ENCODE measurements around the gene SLC17A4.
"Not testable (repeated sequence)": the region's sequence is repeated elsewhere in the genome, so short reads cannot be mapped to it uniquely, and the experiment has no call there.

Gene SLC17A4

GRCh38 chr6:25735261-25735660 lies 19.3 kb upstream of the SLC17A4 start:
- H3K4me3 ChIP-seq (ENCODE audit: low read depth, low read length) = no peak overlapping the region
- no peak for TF ChIP-seq CTCF (IDR thresholded peaks at IDR 0.05; ENCODE audit: insufficient read depth, low read depth, low read length, missing control alignments)
- no peak for DNase-seq (ENCODE audit: low read depth)

DNA sequence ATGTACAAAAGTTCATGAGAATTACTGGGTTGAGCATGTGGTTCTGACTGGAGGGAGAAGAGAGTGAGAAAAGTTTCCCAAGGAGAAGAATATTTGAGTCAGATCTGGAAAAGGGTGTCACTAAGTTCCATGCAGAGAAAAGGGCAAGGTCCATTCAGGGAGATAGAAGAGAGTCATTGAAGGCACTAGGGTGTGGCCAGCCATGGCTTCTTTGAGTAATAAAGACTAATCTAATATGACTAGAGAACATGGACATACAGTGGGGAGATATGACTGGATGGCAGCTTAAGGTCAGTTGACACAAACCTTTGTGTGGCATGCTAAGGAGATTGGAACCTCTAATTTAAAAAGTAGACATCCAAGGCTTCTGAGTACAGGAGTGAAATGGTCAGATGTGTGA lies 10.7 kb upstream of the SLC17A4 start:
- H3K4me3 ChIP-seq (ENCODE audit: low read depth, low read length) = no peak overlapping the region
- no peak for TF ChIP-seq CTCF (IDR thresholded peaks at IDR 0.05; ENCODE audit: insufficient read depth, low read depth, low read length, missing control alignments)
- peak; percentile 9 for DNase-seq (ENCODE audit: low read depth)

- TF ChIP-seq CTCF (IDR thresholded peaks at IDR 0.05; ENCODE audit: insufficient read depth, low read depth, low read length, missing control alignments) = no peak
- DNase-seq (ENCODE audit: low read depth) = no peak
- H3K4me3 ChIP-seq (ENCODE audit: low read depth, low read length) = no peak overlapping the region
These were observed 8.7 kb upstream of the SLC17A4 start for GRCh38 chr6:25745836-25746235.

DNA sequence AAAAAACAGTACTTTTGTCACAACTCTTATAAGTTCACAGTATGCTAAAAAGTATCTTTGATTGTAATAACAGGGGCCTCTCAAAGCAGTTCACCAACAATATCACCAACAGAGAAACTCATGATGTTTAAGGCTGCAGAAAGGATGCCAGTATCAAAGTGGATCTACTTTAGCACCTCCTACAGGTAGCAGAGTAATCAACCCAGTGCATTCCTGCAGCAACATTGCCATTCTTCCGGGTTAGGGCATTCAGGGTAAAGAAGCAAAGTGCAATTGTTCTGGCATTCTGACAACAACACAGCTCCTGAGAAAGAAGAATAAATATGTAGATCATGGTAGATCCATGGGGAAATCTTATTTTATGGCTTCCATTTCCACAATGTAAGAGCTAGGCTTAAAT lies 7.6 kb upstream of the SLC17A4 start:
- TF ChIP-seq CTCF (IDR thresholded peaks at IDR 0.05; ENCODE audit: insufficient read depth, low read depth, low read length, missing control alignments) = no peak
- DNase-seq (ENCODE audit: low read depth) = no peak

GRCh38 chr6:25747477-25747876 lies 7.1 kb upstream of the SLC17A4 start:
- no peak for TF ChIP-seq CTCF (IDR thresholded peaks at IDR 0.05; ENCODE audit: insufficient read depth, low read depth, low read length, missing control alignments)
- H3K4me3 ChIP-seq (ENCODE audit: low read depth, low read length) = no peak overlapping the region
- DNase-seq (ENCODE audit: low read depth) = no peak

More for the DNA sequence above, 7.6 kb upstream of the SLC17A4 start:
- no peak overlapping the region for H3K4me3 ChIP-seq (ENCODE audit: low read depth, low read length)

DNA sequence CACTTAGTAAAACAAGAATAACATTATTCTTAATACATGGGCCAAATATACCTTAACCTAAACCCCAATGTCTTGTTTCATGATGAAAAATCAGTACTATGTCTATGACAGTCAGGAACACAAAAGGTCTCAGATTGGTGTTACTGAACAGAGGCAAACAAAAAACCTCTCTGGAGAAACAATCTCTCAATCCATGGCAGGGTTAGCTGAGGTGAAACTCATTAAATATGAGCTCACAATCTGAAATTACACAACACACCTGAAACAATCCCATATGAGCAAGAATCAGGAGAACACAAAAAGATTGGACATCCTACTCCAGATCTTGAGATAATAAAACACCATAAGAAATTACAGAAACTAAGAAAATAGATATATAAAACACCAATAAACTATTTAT lies 6.5 kb upstream of the SLC17A4 start:
- no peak overlapping the region for H3K4me3 ChIP-seq (ENCODE audit: low read depth, low read length)
- no peak for DNase-seq (ENCODE audit: low read depth)
- TF ChIP-seq CTCF (IDR thresholded peaks at IDR 0.05; ENCODE audit: insufficient read depth, low read depth, low read length, missing control alignments) = no peak

- DNase-seq (ENCODE audit: low read depth); H3K4me3 ChIP-seq (ENCODE audit: low read depth, low read length): not testable (repeated sequence)
These were observed 5.7 kb upstream of the SLC17A4 start for GRCh38 chr6:25748601-25749517.

Measured in GM12865 (cell line).